Gastrocnemius medialis (tissue), 4 donors: Measurements from ENCODE around the gene LRIT3. TPM values are rescaled to one million over a fixed set of nuclear protein-coding genes. Genes with fewer than 3 reads are reported as not detected.

Experiments used
- ATAC-seq, 2 donors: fragments of 150-250 bp; one replicate each; pipeline ENCODE4 v1.9.1; 2016
- DNase-seq, 2 donors: peaks; one replicate each; pipeline ENCODE4 v3.0.0-alpha.2; 2019
- H3K27ac ChIP-seq, 4 donors: fragments of 200-600 bp; sonication (generic); 1 replicate in 1 of 4; 2 replicates in 3 of 4; pipeline ENCODE4 v1.5.1; 2016 to 2018; ENCODE audit warnings: mild to moderate bottlenecking in 2 of 4, moderate library complexity in 1 of 4
- H3K27me3 ChIP-seq, 3 donors: fragments of 200-600 bp; sonication (generic) in 2 of 3; 1 replicate in 1 of 3; 2 replicates in 2 of 3; pipeline versions ENCODE4 v1.5.1 to v1.6.0; 2016 to 2019; ENCODE audit warnings: mild to moderate bottlenecking in 1 of 3, moderate library complexity in 1 of 3
- H3K36me3 ChIP-seq, 2 donors: fragments of 200-600 bp; sonication (generic) in 1 of 2; one replicate each; pipeline ENCODE4 v1.5.1; 2017 to 2018
- H3K4me1 ChIP-seq, 2 donors: fragments of 200-600 bp; sonication (generic) in 1 of 2; one replicate each; pipeline ENCODE4 v1.5.1; 2016 to 2017; ENCODE audit warnings: mild to moderate bottlenecking in 2 of 2
- H3K4me3 ChIP-seq, 4 donors: fragments of 200-600 bp; sonication (generic) in 3 of 4; 1 replicate in 1 of 4; 2 replicates in 3 of 4; pipeline ENCODE4 v1.5.1; 2016 to 2019; ENCODE audit warnings: mild to moderate bottlenecking in 2 of 4
- H3K9me3 ChIP-seq, 3 donors: fragments of 200-600 bp; sonication (generic) in 2 of 3; 1 replicate in 1 of 3; 2 replicates in 2 of 3; pipeline ENCODE4 v1.5.1; 2016 to 2019
- CTCF ChIP-seq, 5 experiments: fragments of 450-650 bp in 3 of 5; fragments of 200-600 bp in 2 of 5; sonication (generic) in 2 of 5; IDR thresholded peaks in 4 of 5; conservative IDR thresholded peaks in 1 of 5; 1 replicate in 4 of 5; 2 replicates in 1 of 5; pipeline ENCODE4 v1.5.1; 2016 to 2019; ENCODE audit warnings: antibody characterized with exemption in 5 of 5, mild to moderate bottlenecking in 3 of 5, moderate library complexity in 3 of 5
- POLR2A ChIP-seq, 2 donors: fragments of 450-650 bp; IDR thresholded peaks; one replicate each; pipeline ENCODE4 v1.6.1; 2017; ENCODE audit warnings: antibody characterized with exemption in 2 of 2, mild to moderate bottlenecking in 2 of 2, moderate library complexity in 2 of 2
- in situ Hi-C, 4 donors: fragments of 200-750 bp; cut with MboI; loops; one replicate each; pipeline versions ENCODE4 v1.15.0 to v1.8.0; 2017; ENCODE audit warnings: low sequenced_read_pairs in 4 of 4
- intact Hi-C: fragments of 100-400 bp; cut with DNase I; formaldehyde crosslinking; loops from one replicate; pipeline ENCODE4 v1.15.1; 2023; ENCODE audit warnings: low total_unique reads
- total RNA-seq, 4 donors: library from RNA; depleted of rRNA; stranded (reverse); fragments of >200 nt; gene quantifications; one replicate each; pipeline versions ENCODE4 v1.1.0 to v1.2.3, GENCODE V29; 2016

Gene LRIT3
- total RNA-seq, 4 donors from 2014 or later, result 0.15 to 0.25 TPM; not detected in 2

DNA sequence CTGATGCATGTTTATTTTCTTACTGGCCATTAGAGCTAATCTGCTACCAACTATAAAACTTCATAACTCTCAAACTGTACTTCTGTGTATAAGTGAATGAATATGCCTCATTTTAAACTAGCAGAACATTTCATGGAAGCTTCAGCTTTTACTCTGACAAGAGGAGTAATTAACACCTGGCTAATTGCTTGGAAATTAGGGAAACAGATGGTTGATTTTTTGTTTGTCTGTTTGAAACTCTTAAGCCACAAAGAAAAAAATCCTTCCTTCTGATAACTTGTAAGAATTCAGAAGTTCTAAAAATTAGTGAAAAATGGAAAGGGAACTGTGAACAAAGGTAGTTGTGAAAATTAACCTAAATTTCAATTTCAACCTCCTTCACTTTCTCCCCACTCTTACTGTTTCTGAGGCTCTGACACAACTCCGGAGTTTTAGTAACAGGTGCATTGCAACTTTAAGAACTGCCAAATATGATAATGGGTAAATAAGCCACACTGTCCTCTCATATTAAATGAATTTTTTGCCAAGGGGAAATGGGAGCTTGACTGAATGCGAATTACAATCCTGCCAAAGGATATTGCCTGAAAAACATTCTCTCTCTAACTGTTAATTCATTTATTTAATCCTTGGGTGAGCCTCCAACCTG lies 65.8 kb downstream of the LRIT3 start:
- intact Hi-C loops, result loop anchor here (5.0 to 10.0 kb wide), 2 partner anchors 631 to 1926 kb away; partner anchors contain the start of gene HADH
- Histone ChIP-seq H3K36me3 (no peaks in the 10 kb centered on the region), H3K27me3 (no peaks in the 10 kb centered on the region), H3K4me3 (peak overlapping the region; percentile 59 to 75 (median 62)), H3K9me3 (no peaks in the 10 kb centered on the region), H3K27ac (peak overlapping the region; percentile 91 to 96 (median 93)), H3K4me1 (peaks cover 24 to 28% of the 10 kb centered on the region in 2 donors)
- TF ChIP-seq POLR2A (IDR thresholded peaks at IDR 0.05) (no peak), CTCF (IDR thresholded peaks at IDR 0.05 in 4 of 5, conservative IDR thresholded peaks at IDR 0.05 in 1 of 5) (no peak)
- DNase-seq, result no peak
- ATAC-seq, result peak; percentile 27 to 49
- in situ Hi-C loops, result no loop called here

DNA sequence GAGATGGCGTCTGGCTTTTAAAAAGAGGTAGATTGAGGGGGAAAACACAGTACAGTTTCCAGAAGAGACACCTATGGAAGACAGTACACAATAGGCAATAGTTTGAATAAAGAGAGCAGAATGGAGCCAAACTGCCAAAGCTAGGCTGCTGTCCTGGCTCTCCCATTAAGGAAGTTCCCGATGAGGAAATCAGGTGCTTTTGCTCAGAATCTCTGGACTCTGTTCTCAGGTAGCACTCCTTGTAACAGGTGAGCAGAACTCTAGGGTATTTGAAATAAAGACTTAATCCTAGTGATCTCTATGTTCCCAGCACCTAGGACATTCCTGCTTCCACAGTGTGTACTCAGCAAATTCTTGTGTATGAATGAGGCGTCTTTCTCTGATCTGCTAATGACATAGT lies 66.4 kb downstream of the LRIT3 start:
- ATAC-seq, result peak; percentile 0 to 5
- H3K9me3 ChIP-seq, result no peaks in the 10 kb centered on the region
- TF ChIP-seq CTCF (IDR thresholded peaks at IDR 0.05 in 4 of 5, conservative IDR thresholded peaks at IDR 0.05 in 1 of 5) (no peak), POLR2A (IDR thresholded peaks at IDR 0.05) (no peak)
- no peaks in the 10 kb centered on the region for H3K27me3 ChIP-seq
- H3K36me3 ChIP-seq, result no peaks in the 10 kb centered on the region
- peak overlapping the region; percentile 91 to 96 (median 93) for H3K27ac ChIP-seq
- H3K4me1 ChIP-seq, result peaks cover 24 to 33% of the 10 kb centered on the region in 2 donors
- intact Hi-C loops (loop anchor here (5.0 to 10.0 kb wide), 2 partner anchors 630 to 1927 kb away; partner anchors contain the start of gene HADH), in situ Hi-C loops (no loop called here)
- peak overlapping the region; percentile 59 to 75 (median 62) for H3K4me3 ChIP-seq
- DNase-seq, result no peak

GRCh38 chr4:109915385-109916026 lies 67.6 kb downstream of the LRIT3 start:
- H3K27ac ChIP-seq, result peak overlapping the region; percentile 91 to 96 (median 93)
- in situ Hi-C loops (no loop called here), intact Hi-C loops (loop anchor here (5.0 to 10.0 kb wide), 2 partner anchors 483 to 629 kb away; partner anchors contain the start of gene SEC24B)
- ATAC-seq (peak; percentile 72 to 73), DNase-seq (peak; percentile 30 to 32)
- H3K9me3 ChIP-seq, result no peaks in the 10 kb centered on the region
- H3K4me3 ChIP-seq, result peak overlapping the region; percentile 59 to 75 (median 62)
- H3K27me3 ChIP-seq, result no peaks in the 10 kb centered on the region
- H3K36me3 ChIP-seq, result no peaks in the 10 kb centered on the region
- H3K4me1 ChIP-seq, result peaks cover 24 to 45% of the 10 kb centered on the region in 2 donors
- TF ChIP-seq POLR2A (IDR thresholded peaks at IDR 0.05), result peak in 1 of 2 donors; percentile 45
- no peak for TF ChIP-seq CTCF (IDR thresholded peaks at IDR 0.05 in 4 of 5, conservative IDR thresholded peaks at IDR 0.05 in 1 of 5)

GRCh38 chr4:109916027-109916409 lies 68.1 kb downstream of the LRIT3 start:
- Histone ChIP-seq H3K36me3 (no peaks in the 10 kb centered on the region), H3K4me1 (peaks cover 29 to 50% of the 10 kb centered on the region in 2 donors), H3K9me3 (no peaks in the 10 kb centered on the region), H3K4me3 (peak overlapping the region; percentile 59 to 75 (median 62)), H3K27me3 (no peaks in the 10 kb centered on the region), H3K27ac (peak overlapping the region; percentile 91 to 96 (median 93))
- in situ Hi-C loops, result no loop called here
- no peak for ATAC-seq
- intact Hi-C loops, result loop anchor here (5.0 to 10.0 kb wide), 2 partner anchors 484 to 629 kb away; partner anchors contain the start of gene SEC24B
- no peak for TF ChIP-seq CTCF (IDR thresholded peaks at IDR 0.05 in 4 of 5, conservative IDR thresholded peaks at IDR 0.05 in 1 of 5)
- TF ChIP-seq POLR2A (IDR thresholded peaks at IDR 0.05), result no peak
- DNase-seq, result no peak
